Posterior cingulate gyrus (tissue), 11 donors: ENCODE results near the gene HBS1L.

Source experiments
- DNase-seq, 10 donors: peaks; one replicate each; pipeline versions ENCODE4 v3.0.0 to v3.0.0-alpha.2; 2020 to 2021; ENCODE audit warnings: mixed read lengths in 3 of 10
- intact Hi-C: fragments of 100-400 bp; cut with DNase I; formaldehyde crosslinking; loops from one replicate; pipeline ENCODE4 v1.15.1; 2023

The HBS1L gene

GRCh38 chr6:135054569-135055498, at the start of gene HBS1L:
HBS1L (minus strand) TSS chr6:135054822; CDS start chr6:135054691, 131 bp downstream.
- intact Hi-C loops, result loop anchor here (10.0 kb wide), 1 partner anchor 120 kb away; no protein-coding TSS in a partner anchor
- DNase-seq, result peak; percentile 93 to 99 (median 96)

DNA sequence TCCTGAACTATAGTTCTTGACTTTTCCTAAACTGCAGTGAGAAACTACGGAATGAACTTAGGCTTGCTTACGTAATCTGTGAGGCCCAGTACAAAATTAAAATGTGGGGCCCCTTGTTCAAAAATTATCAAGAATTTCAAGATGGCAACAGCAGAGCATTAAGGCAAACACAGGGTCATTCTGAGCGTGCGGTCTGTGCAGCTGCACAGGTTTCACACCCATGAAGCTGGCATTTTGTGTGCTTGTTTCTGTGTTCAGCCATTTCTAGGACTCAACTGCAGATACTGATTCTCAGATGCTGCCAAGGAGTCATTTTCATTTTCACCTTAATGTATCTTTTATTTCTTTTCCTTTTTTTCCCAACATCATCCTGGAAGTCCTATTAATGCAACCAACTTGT, 49.6 kb upstream of the HBS1L start:
- no peak for DNase-seq
- intact Hi-C loops, result no loop called here

GRCh38 chr6:135102191-135102590, 47.6 kb upstream of the HBS1L start:
- intact Hi-C loops, result no loop called here
- no peak for DNase-seq

DNA sequence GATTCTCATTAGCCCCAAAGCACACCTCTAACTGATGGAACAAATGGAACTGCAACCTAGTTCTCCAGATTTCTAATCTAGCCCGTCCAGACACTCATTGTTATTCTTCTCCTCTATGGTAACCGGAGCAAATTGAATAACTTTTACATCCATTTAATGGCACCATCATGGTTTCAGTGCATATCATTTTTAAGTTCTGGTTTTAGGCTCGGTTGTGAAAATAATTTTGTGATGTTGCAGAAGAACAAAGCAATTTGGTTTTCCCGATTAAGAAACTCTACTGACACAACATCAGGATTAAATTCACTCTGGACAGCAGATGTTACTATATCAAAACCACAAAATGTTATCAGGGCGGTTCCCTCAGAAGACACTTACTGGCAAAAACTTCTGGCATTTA, 42.5 kb upstream of the HBS1L start:
- intact Hi-C loops, result no loop called here
- DNase-seq, result no peak

GRCh38 chr6:135096403-135097130, 41.9 kb upstream of the HBS1L start:
- intact Hi-C loops, result no loop called here

DNA sequence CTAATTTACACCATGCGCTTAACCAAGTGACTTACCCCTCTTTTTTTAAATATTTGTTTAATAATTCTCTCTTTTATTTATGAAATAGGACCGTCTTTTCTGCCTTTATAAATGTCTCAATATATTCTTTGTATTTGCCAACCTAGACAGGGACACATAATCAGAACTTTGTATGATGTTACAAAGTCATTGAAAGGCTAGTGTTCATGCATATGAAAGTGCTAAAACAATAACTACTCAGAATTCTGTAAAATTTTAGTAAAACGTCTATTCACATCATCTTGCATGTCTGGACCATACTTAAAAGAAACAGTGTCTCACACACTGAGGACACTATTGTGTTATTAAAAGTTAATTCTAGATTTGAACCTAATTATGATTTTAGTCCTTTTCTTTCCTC, 41.1 kb upstream of the HBS1L start:
- no peak for DNase-seq
- intact Hi-C loops, result no loop called here

More at GRCh38 chr6:135096403-135097130, 41.9 kb upstream of the HBS1L start:
- no peak for DNase-seq

DNA sequence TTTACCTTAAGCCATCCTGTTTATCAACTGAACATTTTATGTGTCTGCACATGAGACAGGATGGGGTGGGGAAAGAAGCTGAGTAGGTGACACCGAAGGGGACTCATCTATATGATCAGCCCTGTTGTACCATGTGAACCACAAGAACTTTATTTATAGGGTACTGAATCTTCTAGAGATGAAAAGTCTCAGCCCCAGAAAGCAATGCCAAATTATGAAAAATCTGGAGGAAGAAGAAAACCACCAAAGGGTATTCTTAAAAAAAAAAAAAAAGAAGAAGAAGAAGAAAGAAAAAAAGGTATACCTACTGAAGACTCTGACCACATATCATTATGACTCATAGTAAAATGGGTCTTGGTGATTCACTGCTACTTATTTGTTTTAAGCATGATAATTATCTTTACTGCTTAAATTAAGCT, 39.8 kb upstream of the HBS1L start:
- DNase-seq, result no peak
- intact Hi-C loops, result no loop called here

DNA sequence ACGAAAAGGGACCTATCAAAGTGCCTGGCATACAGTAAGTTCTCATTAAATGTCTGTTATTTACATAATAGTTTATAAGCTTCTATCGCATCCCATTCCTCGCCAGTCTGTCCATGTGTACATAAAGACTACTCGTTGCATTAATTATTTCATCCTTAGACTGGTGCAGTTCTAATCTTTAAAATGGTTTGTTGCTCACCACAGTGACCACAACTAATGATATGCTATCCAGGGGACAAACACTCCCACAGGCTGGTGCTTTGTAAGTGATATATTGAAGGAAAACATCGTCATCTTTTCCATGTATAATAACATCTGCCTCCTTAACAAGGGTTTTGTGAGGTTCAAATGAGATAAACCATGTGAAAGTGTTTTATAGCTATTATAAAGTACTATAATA, 39.0 kb upstream of the HBS1L start:
- no peak for DNase-seq
- intact Hi-C loops, result no loop called here

- intact Hi-C loops, result no loop called here
- no peak for DNase-seq
These were observed 38.1 kb upstream of the HBS1L start for GRCh38 chr6:135092724-135093123.

DNA sequence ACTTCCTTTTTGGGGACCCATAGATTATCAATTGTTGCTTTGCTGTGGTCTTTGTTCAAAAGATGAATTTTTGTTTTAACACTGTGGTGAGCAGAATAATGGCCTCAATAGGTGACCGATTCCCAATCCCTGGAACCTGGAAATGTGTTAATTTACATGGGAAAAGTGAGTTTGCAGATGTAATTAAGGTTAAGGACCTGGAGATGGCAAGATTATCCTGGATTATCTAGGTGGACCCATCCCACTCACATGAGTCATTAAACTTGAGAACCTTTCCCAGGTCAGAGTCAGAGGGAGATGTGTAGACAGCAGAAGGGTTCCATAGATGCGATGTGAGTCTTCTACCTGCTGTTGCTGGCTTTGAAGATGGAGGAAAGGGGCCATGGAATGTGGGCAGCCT, 36.2 kb upstream of the HBS1L start:
- intact Hi-C loops, result no loop called here

GRCh38 chr6:135089901-135090300, 35.3 kb upstream of the HBS1L start:
- intact Hi-C loops, result no loop called here
- DNase-seq, result no peak

More for the DNA sequence above, 36.2 kb upstream of the HBS1L start:
- DNase-seq, result no peak

GRCh38 chr6:135088818-135089809, 34.5 kb upstream of the HBS1L start:
- intact Hi-C loops, result no loop called here
- DNase-seq, result no peak

DNA sequence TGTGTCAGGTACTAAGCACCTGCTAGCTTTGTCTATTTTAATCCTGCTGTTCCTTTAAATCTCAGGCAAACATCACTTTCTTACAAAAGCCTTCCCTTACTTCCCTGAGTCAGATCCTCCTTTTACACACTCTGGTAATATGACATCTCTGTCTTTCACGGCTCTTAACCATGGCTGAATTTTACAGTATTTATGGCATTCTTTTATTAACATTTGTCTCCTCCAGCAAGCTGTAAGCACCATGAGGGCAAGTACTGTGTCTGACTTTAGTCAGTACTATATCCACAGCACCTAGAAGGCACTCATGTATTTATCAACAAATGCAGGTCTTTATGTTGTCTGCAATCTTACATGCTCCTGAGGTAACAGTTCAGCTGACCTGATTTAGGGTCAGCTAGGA, 33.7 kb upstream of the HBS1L start:
- intact Hi-C loops, result no loop called here
- DNase-seq, result no peak

GRCh38 chr6:135087803-135088202, 33.2 kb upstream of the HBS1L start:
- intact Hi-C loops, result no loop called here
- no peak for DNase-seq

- DNase-seq, result no peak
- intact Hi-C loops, result no loop called here
These were observed 32.8 kb upstream of the HBS1L start for GRCh38 chr6:135087403-135087802.

DNA sequence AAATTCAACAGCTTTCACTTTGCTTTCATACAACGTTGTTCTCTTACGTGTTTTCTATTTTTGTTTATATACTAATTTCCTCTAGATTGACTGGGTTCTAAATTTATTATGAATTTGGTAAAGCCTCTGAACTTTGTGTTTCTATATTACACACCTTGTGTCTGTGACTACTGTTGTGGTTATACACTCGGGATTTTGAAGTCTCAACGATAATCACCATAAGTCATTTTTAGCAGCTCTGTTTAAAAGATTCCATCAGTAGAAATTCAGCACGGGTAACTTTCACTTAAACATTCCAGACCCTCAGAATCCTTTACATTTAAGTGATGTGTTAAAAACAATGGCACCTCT, 31.8 kb upstream of the HBS1L start:
- intact Hi-C loops, result no loop called here
- no peak for DNase-seq

- intact Hi-C loops, result no loop called here
These were observed 31.2 kb upstream of the HBS1L start for GRCh38 chr6:135085700-135086413.

GRCh38 chr6:135084916-135085269, 30.3 kb upstream of the HBS1L start:
- intact Hi-C loops, result no loop called here
- no peak for DNase-seq

More at GRCh38 chr6:135085700-135086413, 31.2 kb upstream of the HBS1L start:
- DNase-seq, result no peak

DNA sequence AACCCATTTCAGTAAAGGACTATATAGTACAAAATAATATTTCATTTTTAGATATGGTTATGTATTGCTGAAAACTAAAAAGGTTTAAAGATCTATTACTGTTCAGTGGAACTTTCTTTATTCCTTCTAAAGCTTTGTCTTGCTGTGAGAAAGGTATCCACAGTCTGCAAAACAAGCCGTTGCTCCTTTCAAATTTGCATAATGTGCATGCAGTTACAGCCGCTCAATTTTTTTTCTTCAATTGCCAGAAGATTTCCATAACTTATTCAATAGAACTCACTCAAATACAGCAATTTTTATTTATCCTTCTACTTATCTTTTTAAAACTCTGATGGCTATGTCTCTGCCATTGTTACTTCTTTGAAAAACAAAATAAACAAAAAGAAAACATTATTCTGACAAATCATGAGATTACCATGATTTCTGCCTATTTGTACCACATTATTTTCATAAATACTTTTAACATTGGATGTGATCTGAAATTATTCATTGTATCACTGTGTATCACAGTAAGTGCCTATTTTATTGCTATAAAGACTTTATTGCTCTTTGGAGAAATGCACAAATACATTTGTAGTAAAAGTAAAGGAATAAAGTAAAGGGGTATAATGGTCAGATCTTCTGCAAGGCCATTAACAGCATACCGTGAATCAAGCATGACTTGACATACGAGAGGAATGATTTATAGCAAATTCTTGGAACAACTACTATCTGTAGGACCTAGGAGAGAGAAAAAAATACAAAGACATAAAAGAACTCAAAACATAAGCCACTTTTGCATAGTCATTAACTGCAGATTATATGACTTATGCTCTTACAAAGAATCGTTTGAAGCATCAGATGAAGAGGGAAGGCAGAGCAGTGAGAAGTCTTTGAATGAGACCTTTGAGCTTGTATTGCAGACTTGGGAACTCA, 29.6 kb upstream of the HBS1L start:
- DNase-seq, result no peak
- intact Hi-C loops, result no loop called here
